Left renal pelvis (tissue), 4 donors: ENCODE data around the gene SLC25A19. TPM values are rescaled to one million over a fixed set of nuclear protein-coding genes. Genes with fewer than 3 reads are reported as not detected.
"Not testable (repeated sequence)": the region's sequence is repeated elsewhere in the genome, so short reads cannot be mapped to it uniquely, and the experiment has no call there.

Experiments used
- DNase-seq, 4 donors: peaks; one replicate each; pipeline ENCODE4 v3.0.0-alpha.2; 2013; ENCODE audit warnings: low read depth in 4 of 4, low spot score in 3 of 4
- polyA plus RNA-seq, 4 donors: library from polyadenylated mRNA; unstranded; fragments of 120-200 nt; gene quantifications; one replicate each; pipeline ENCODE4 v1.2.1, GENCODE V29; 2013; ENCODE audit not compliant: insufficient read length in 4 of 4

SLC25A19 gene
- polyA plus RNA-seq, 4 donors = 6.5 to 8.5 (median 8.1) TPM

GRCh38 chr17:75307957-75308731 lies 18.9 kb upstream of the SLC25A19 start:
- no peak for DNase-seq

GRCh38 chr17:75301502-75302206 lies 12.4 kb upstream of the SLC25A19 start:
- DNase-seq = no peak

GRCh38 chr17:75301049-75301448 lies 11.8 kb upstream of the SLC25A19 start:
- no peak for DNase-seq

- DNase-seq = no peak
These were observed 11.0 kb upstream of the SLC25A19 start for GRCh38 chr17:75300280-75300679.

- DNase-seq = no peak
These were observed 6.2 kb upstream of the SLC25A19 start for GRCh38 chr17:75295201-75296158.

- DNase-seq = not testable (repeated sequence)
These were observed 3.7 kb upstream of the SLC25A19 start for GRCh38 chr17:75292810-75293448.

GRCh38 chr17:75289832-75290337 lies 652 bp upstream of the SLC25A19 start:
- DNase-seq = no peak

GRCh38 chr17:75288770-75289114 lies 491 bp downstream of the SLC25A19 start:
- DNase-seq = no peak

GRCh38 chr17:75288359-75288758 lies 874 bp downstream of the SLC25A19 start:
- DNase-seq = no peak

GRCh38 chr17:75287221-75287620 lies 2.0 kb downstream of the SLC25A19 start:
- DNase-seq = no peak

GRCh38 chr17:75285123-75285522 lies 4.1 kb downstream of the SLC25A19 start:
- DNase-seq = no peak

- not testable (repeated sequence) for DNase-seq
These were observed 9.0 kb downstream of the SLC25A19 start for GRCh38 chr17:75280189-75280588.

- no peak for DNase-seq
These were observed 11.6 kb downstream of the SLC25A19 start for GRCh38 chr17:75277664-75278071.

GRCh38 chr17:75273977-75274708 lies 15.1 kb downstream of the SLC25A19 start:
- no peak for DNase-seq

GRCh38 chr17:75272848-75273184 lies 16.4 kb downstream of the SLC25A19 start:
- no peak for DNase-seq

- no peak for DNase-seq
These were observed 17.0 kb downstream of the SLC25A19 start for GRCh38 chr17:75271955-75272847.

GRCh38 chr17:75271233-75271954 lies 17.8 kb downstream of the SLC25A19 start:
- DNase-seq = peak in 1 of 4 donors; percentile 58

- no peak for DNase-seq
These were observed 18.3 kb downstream of the SLC25A19 start, which contains the start of gene MIF4GD for GRCh38 chr17:75270966-75271232. Gene MIF4GD (minus strand): TSS chr17:75271231. CDS start chr17:75270195, 1,036 bp downstream.
